Frontal cortex (tissue), 4 donors: ENCODE results near the gene FSIP1. TPM values are rescaled to one million over a fixed set of nuclear protein-coding genes. Genes with fewer than 3 reads are reported as not detected.

ENCODE experiments used
- DNase-seq, 2 donors: peaks; one replicate each; pipeline ENCODE4 v3.0.0; 2012; ENCODE audit warnings: low spot score in 2 of 2
- FAIRE-seq: peaks from 2 replicates; lab custom pipeline; 2012; peaks lifted over from hg19 to GRCh38; lab: Jason Lieb, UNC
- total RNA-seq: library from RNA; depleted of rRNA; stranded (reverse); fragments of >200 nt; gene quantifications from one replicate; pipeline ENCODE4 v1.2.3, GENCODE V29; 2014
- donor health status: control.
- donor health status: control.
- donor health status: control.

The FSIP1 gene
- total RNA-seq, 1 donor from 2014 or later, result 17.5 TPM

- no peak for FAIRE-seq
- no peak for DNase-seq
These were observed 11.3 kb upstream of the FSIP1 start for GRCh38 chr15:39793923-39794322.

GRCh38 chr15:39792844-39793335 is 10.2 kb upstream of the FSIP1 start:
- FAIRE-seq (no peak), DNase-seq (no peak)

DNA sequence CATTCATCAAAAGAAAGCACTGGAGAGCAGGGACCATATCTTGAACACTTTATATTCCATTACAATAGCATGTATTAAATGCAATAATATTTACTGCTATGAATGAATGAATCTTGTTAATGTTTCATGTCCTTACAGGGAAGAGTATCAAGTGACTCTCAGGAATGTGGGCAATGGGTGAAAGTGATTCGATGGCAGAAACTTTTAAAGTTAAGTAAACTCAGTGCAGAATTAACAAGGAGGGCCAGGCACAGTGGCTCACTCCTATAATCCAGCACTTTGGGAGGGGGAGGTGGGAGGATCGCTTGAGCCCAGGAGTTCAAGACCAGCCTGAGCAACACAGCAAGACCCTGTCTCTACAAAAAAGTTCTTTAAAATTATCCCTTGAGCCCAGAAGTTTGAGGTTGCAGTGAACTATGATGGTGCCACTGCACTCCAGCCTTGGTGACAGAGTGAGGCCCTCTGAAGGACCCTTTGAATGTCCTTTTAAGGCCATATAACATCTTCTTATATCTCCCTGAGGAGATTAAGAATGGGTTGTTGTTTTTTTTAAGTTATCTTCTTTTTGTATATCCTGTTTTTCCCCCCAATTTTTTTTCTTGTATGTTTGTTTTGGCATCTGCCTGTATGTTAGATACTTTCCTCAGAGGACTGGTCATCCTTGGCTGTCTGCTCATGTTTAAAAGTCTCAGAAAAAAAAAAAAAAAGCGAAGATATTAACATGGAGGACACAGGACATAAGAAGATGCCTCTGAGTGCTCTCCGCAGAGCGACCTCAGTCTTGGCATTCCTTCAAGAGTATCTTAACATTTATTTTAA is 9.6 kb upstream of the FSIP1 start:
- DNase-seq, result no peak
- FAIRE-seq, result no peak

GRCh38 chr15:39789736-39790135 is 7.1 kb upstream of the FSIP1 start:
- FAIRE-seq (no peak), DNase-seq (no peak)

GRCh38 chr15:39788800-39789565 is 6.3 kb upstream of the FSIP1 start:
- no peak for FAIRE-seq

DNA sequence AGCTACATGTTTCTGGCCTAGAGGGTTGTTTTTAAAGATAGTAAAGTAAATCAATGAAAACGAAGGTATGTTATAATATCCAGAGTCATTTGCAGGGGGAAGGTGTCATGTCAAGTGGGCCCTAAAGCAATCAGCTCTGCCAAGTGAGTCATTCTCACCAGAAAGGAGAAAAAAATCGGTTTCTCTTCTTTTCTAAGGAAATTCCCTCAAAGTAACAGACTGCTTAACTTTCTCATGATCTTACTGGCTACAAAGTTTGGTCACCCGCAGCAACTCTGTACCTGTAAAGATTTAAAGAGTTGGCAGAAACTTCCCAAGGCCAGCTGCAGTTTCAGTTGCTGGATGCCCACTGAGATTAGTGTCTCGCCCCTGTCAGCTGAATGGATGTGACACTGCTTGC is 5.5 kb upstream of the FSIP1 start:
- FAIRE-seq (no peak), DNase-seq (no peak)

More at GRCh38 chr15:39788800-39789565, 6.3 kb upstream of the FSIP1 start:
- DNase-seq, result no peak

DNA sequence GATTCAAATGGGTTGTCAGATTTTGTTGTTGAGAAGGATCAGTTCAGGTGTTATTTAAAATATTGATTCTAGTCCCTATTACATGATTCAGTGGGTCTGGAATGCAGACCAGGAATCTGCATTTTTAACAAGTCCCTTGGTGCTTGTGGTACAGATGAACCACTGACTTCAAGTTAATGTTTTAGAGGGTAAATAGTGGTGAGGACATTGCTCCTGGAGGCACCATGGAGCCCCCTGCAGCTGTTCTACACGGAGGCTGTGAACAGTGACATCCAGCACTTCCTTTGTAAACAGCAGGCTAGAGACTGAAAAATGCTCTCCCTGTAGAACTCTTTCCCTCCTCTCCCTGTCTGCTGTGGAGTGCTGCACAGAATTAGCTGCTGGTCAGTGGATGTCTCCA is 4.8 kb upstream of the FSIP1 start:
- no peak for DNase-seq
- FAIRE-seq, result no peak

- DNase-seq, result peak; percentile 31 to 36
- FAIRE-seq, result no peak
These were observed 3.9 kb upstream of the FSIP1 start for GRCh38 chr15:39786447-39787056.

DNA sequence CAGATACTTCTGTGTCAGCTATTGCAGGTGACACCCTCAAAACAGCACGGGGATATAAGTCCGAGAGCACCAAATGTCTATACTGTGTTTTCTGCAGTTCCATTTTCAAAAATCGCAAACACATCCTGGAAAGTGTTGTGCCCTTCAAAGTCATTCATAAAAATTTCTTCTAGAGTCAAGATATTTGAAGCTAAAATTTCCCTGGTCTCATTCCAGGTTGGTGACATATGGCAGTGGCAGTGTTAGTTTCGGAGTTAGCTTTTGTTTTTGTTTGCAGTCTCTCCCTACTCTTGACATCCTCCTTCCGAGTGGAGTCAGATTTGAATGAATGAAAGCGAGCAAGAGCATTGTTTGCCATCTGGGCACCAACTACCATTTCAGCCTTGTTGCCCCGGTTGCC is 3.2 kb upstream of the FSIP1 start:
- DNase-seq (no peak), FAIRE-seq (no peak)

DNA sequence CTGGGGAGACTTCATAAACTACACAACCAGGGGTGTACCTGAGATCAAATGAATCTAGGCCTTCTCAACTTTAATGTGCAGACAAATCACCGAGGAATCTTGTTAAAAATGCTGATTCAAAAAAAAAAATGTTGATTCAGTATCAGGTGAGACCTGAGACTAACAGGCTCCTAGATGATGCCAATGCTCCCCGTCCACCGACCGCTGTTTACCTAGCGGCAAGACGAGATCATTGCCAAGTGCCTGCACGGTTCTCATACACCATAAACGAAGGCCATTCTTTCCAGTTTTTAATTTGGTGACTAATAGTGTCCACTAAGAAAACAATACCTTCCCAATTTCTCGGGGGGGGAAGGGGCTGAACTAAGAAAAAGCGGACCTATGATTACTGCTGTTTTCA is 2.5 kb upstream of the FSIP1 start:
- DNase-seq, result no peak
- FAIRE-seq, result no peak

DNA sequence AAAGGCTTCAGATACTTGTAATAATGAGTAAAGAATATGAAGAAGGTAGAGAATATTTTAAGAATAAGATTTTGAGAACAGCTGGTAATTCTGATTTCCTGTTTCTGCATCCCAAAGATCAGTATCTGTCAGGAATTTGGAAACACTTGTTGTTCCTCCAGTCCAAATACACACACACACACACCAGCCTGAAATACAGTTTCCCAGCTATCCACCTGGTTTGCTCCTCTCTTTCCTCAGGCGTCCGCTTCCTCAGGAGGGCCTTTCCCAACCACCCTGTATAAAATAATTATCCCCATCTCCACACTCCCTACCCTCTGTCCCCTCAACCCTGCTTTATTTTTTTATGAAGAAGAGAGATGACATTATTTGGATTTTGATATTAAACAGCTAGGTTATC is 2.0 kb upstream of the FSIP1 start:
- no peak for FAIRE-seq
- DNase-seq, result no peak

DNA sequence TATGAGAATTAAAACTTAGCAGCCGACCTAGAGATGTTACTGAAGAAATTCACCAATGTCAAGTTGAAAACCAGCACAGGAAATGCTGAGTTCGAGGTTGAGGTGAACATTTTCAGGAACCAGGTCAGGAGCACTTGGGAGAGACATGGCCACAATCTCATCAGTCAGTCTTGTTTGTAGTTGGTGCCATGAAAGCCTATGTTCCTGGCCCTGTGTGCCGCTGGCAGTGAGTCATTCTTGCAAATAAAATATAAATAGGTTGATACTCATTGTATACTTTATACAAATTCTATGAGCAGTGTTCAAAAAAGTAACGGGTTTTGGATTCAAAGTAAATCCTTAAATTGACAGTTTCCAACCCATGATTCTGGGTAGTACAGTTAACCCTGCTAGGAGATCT is 1.5 kb upstream of the FSIP1 start:
- FAIRE-seq (no peak), DNase-seq (no peak)

GRCh38 chr15:39783244-39783820 is 691 bp upstream of the FSIP1 start:
- FAIRE-seq (no peak), DNase-seq (peak in 1 of 2 donors; percentile 16)

GRCh38 chr15:39781967-39782302 is 706 bp downstream of the FSIP1 start:
- DNase-seq (peak in 1 of 2 donors; percentile 13), FAIRE-seq (no peak)

DNA sequence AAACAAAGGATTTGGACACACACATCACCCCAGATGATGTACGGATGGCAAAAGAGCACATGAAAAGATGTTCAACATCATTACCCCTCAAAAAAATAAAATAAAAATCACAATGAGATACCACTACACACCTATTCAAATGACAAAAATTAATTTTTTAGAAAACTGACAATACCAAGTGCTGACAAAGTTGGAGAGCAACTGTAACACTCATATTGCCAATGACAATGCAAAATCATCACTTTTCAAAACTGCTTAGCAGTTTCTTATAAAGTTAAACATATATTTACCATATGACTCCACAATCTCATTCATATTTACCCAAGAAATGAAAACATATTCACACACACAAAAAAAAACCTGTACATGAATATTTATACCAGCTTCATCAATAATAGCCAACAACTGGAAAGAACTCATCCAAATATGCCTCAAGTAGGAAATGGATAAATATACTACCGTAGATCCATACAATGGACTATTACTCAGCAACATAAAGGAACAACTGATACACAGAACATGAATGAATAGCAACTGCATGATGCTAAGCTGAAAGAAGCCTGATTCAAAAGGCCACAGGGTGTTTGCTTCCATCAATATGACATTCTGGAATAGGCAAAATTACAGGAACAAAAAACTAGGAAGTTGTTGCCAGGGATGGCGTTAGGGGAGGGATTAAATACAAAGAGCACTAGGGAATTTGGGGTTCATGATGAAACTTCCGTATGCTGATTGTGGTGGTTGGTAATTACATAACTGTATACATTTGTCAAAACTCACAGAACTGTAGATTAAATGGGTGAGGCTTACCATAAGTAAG is 1.3 kb downstream of the FSIP1 start:
- FAIRE-seq, result no peak
- DNase-seq, result no peak

GRCh38 chr15:39778021-39778420 is 4.6 kb downstream of the FSIP1 start:
- no peak for FAIRE-seq
- DNase-seq, result no peak

- FAIRE-seq, result no peak
- no peak for DNase-seq
These were observed 5.1 kb downstream of the FSIP1 start for GRCh38 chr15:39777496-39777895.

- FAIRE-seq (no peak), DNase-seq (no peak)
These were observed 6.6 kb downstream of the FSIP1 start for GRCh38 chr15:39776068-39776467.

DNA sequence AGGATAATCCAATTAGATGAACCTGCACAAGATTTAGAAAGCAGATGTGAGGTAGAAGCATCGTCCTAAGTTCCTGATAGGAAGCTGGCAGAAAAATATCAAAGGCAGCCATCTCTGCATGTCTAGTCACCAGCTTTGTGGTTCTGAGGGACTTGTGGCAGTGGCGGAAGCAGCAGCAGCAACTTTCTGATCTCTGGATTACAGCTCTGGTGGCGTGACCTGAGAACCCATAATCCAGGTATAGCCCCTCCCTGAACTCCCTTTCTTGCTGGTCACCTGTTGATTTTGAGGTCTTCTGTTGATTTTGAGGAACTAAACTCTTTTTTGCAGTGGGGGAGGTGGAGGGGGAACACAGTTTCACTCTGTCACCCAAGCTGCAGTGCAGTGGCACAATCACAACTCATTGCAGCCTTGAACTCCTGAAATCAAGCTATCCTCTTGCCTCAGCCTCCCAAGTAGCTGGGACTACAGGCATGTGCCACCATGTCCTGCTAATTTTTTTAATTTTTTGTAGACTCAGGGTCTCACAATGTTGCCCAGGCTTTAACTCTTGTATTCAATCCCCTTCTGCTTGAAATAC is 7.9 kb downstream of the FSIP1 start:
- FAIRE-seq (no peak), DNase-seq (no peak)
